HepG2 (cell line): ENCODE results near the gene EHBP1. TPM values are rescaled to one million over a fixed set of nuclear protein-coding genes. Genes with fewer than 3 reads are reported as not detected.

Experiments
- ATAC-seq: fragments of 200-7000 bp; cut with Tn5 transposase; 3 replicates; pipeline ENCODE4 v1.9.1; 2020; ENCODE audit warnings: mild to moderate bottlenecking, moderate library complexity
- BruUV-seq: library from RNA; stranded (reverse); fragments of 400-500 nt; replicated peaks from 2 replicates; lab custom pipeline; 2021; lab: Mats Ljungman, UMichigan
- CTCF ChIA-PET: fragments of 300-600 bp; formaldehyde crosslinking; extraction: SDS; loops from one replicate; lab custom pipeline; 2021; ENCODE audit warnings: low total read pairs, inconsistent platforms, low intra/inter-chr PET ratio; lab: Yijun Ruan, JAX
- POLR2A ChIA-PET: fragments of 350-600 bp; sonication (Branson Sonifier 250); formaldehyde crosslinking; loops from one replicate; lab custom pipeline; 2020; ENCODE audit warnings: antibody characterized with exemption, inconsistent platforms; lab: Yijun Ruan, JAX
- DNase-seq: peaks from one replicate; pipeline ENCODE4 v3.0.0-alpha.2; 2015; ENCODE audit warnings: low spot score
- FAIRE-seq: peaks from 3 replicates; lab custom pipeline; 2011; peaks lifted over from hg19 to GRCh38; lab: Jason Lieb, UNC
- H2AFZ ChIP-seq: one replicate; pipeline ENCODE4 v1.6.1; 2011; ENCODE audit warnings: low read length, inconsistent platforms
- H3K27ac ChIP-seq: fragments of 300-600 bp; 3 replicates; pipeline ENCODE4 v1.8.0; 2011; ENCODE audit warnings: mixed run types, mild to moderate bottlenecking, mixed read lengths, low read length, inconsistent platforms; ENCODE audit not compliant: insufficient read depth; ENCODE audit errors: extremely low read length
- H3K27me3 ChIP-seq, 2 experiments: fragments of 200-600 bp in 1 of 2; 2 replicates in 1 of 2; 3 replicates in 1 of 2; pipeline versions ENCODE4 v1.6.0 to v1.8.0; 2011; ENCODE audit warnings: low read length in 2 of 2, mild to moderate bottlenecking in 2 of 2, moderate library complexity in 2 of 2, inconsistent platforms in 1 of 2; ENCODE audit not compliant: insufficient read depth in 2 of 2, control insufficient read depth in 1 of 2
- H3K36me3 ChIP-seq, 2 experiments: fragments of 200-600 bp in 1 of 2; replicated peaks in 1 of 2; 2 replicates in 1 of 2; 3 replicates in 1 of 2; pipeline versions ENCODE4 v1.5.1 to v1.8.0; 2011; ENCODE audit warnings: low read length in 2 of 2, inconsistent platforms in 1 of 2; ENCODE audit not compliant: insufficient read depth in 2 of 2, control insufficient read depth in 1 of 2
- H3K4me1 ChIP-seq: 2 replicates; pipeline ENCODE4 v1.5.1; 2012; ENCODE audit warnings: low read length, inconsistent platforms; ENCODE audit not compliant: insufficient read depth
- H3K4me2 ChIP-seq: 2 replicates; pipeline ENCODE4 v1.6.0; 2011; ENCODE audit warnings: low read depth, low read length, inconsistent platforms
- H3K4me3 ChIP-seq, 3 experiments: fragments of 200-600 bp in 1 of 3; sonication (generic), shearing (Covaris generic) in 1 of 3; replicated peaks in 1 of 3; 2 replicates each; pipeline ENCODE4 v1.5.1; 2011 to 2016; ENCODE audit warnings: low read length in 3 of 3, inconsistent platforms in 2 of 3, low read depth in 2 of 3, mild to moderate bottlenecking in 2 of 3, control low read depth in 1 of 3, mixed read lengths in 1 of 3; ENCODE audit not compliant: insufficient read depth in 1 of 3
- H3K79me2 ChIP-seq: one replicate; pipeline ENCODE4 v1.6.1; 2011; ENCODE audit warnings: low read length, inconsistent platforms; ENCODE audit not compliant: insufficient read depth
- H3K9ac ChIP-seq: 2 replicates; pipeline ENCODE4 v1.6.0; 2011; ENCODE audit warnings: mild to moderate bottlenecking, low read depth, low read length, inconsistent platforms; ENCODE audit not compliant: insufficient read depth
- H3K9me3 ChIP-seq: 2 replicates; pipeline ENCODE4 v1.5.1; 2012; ENCODE audit warnings: mild to moderate bottlenecking, low read length
- H4K20me1 ChIP-seq: 2 replicates; pipeline ENCODE4 v1.6.0; 2011; ENCODE audit warnings: inconsistent platforms, mild to moderate bottlenecking, low read length, moderate library complexity; ENCODE audit not compliant: insufficient read depth
- ARID3A ChIP-seq: IDR thresholded peaks from 2 replicates; pipeline ENCODE4 v1.6.1; 2012; ENCODE audit warnings: low read depth, low read length, improper control_type of control experiment
- BCL6 ChIP-seq: IDR thresholded peaks from 2 replicates; pipeline ENCODE4 v1.6.1; 2016; ENCODE audit warnings: missing genetic modification reagents, missing compliant biosample characterization
- CEBPB ChIP-seq: IDR thresholded peaks from 2 replicates; pipeline ENCODE4 v1.6.1; 2011; ENCODE audit warnings: low read depth, low read length, improper control_type of control experiment, borderline replicate concordance
- CEBPG ChIP-seq: IDR thresholded peaks from 2 replicates; pipeline ENCODE4 v1.6.1; 2016
- HNF4A ChIP-seq: sonication (generic); formaldehyde crosslinking; IDR thresholded peaks from 2 replicates; pipeline ENCODE4 v1.4.0; 2020; ENCODE audit warnings: missing genetic modification reagents
- POLR2G ChIP-seq: fragments of 200-400 bp; formaldehyde crosslinking; IDR thresholded peaks from 2 replicates; pipeline ENCODE4 v1.6.1; 2018; ENCODE audit warnings: mild to moderate bottlenecking, low read depth, low read length, moderate library complexity
- REPIN1 ChIP-seq: sonication (generic); formaldehyde crosslinking; IDR thresholded peaks from 2 replicates; pipeline ENCODE4 v1.8.0; 2022; ENCODE audit warnings: missing genetic modification reagents, low read depth, mild to moderate bottlenecking, borderline replicate concordance
- WGBS: methylation state at CpG from one replicate; pipeline ENCODE4 v1.1.6; 2017; ENCODE audit warnings: low lambda C conversion rate; 5-methylcytosine and 5-hydroxymethylcytosine counted together
- in situ Hi-C: cut with HindIII; loops from 2 replicates; pipeline ENCODE4 v1.10.0; 2017; ENCODE audit warnings: low pct_unique_long_range_greater_than_20kb; ENCODE audit not compliant: extremely low pct_ligation_motif_present
- intact Hi-C: fragments of 100-400 bp; cut with micrococcal nuclease; formaldehyde crosslinking; loops from one replicate; pipeline ENCODE4 v1.10.0; 2022; ENCODE audit not compliant: unreplicated experiment
- polyA plus RNA-seq, 8 experiments: library from polyadenylated mRNA; depleted of rRNA in 3 of 8; stranded (reverse) in 7 of 8; unstranded in 1 of 8; fragments of >200 nt; fragmentation: Illumina TruSeq in 4 of 8; extraction: Trizol in 4 of 8; gene quantifications; 2 replicates each; pipeline versions ENCODE4 v1.2.1 to v1.2.3, GENCODE V29; 2011 to 2016; ENCODE audit warnings: low read depth in 4 of 8, missing spikeins in 1 of 8, mixed read lengths in 1 of 8; ENCODE audit not compliant: insufficient read depth in 1 of 8
- total RNA-seq, 5 experiments: library from RNA; depleted of rRNA; stranded (reverse); fragments of >200 nt; fragmentation: Illumina TruSeq; extraction: Trizol; gene quantifications; 2 replicates each; pipeline ENCODE4 v1.2.3, GENCODE V29; 2016; ENCODE audit warnings: low read depth in 1 of 5
- TF ChIP-seq, protein P1 (sequence below): sonication (generic); formaldehyde crosslinking; IDR thresholded peaks from 2 replicates; pipeline ENCODE4 v1.5.0; 2020; ENCODE audit warnings: missing genetic modification reagents
- TF ChIP-seq, protein P2 (sequence below): IDR thresholded peaks from 2 replicates; pipeline ENCODE4 v1.6.1; 2016; ENCODE audit warnings: missing biosample characterization, missing genetic modification reagents, low read depth

Gene EHBP1
- total and polyA plus RNA-seq, 2 of the 13 experiments (the other 11 are each of a cell fraction or from before 2014, with no cell fraction given) = 93.5 to 146 TPM

GRCh38 chr2:62741954-62742722 is 36.6 kb downstream of the EHBP1 start:
- Histone ChIP-seq H3K4me1 (peaks cover 95% of the 10 kb centered on the region), H3K9ac (no peak overlapping the region), H3K79me2 (peaks cover 100% of the 10 kb centered on the region), H3K9me3 (no peaks in the 10 kb centered on the region), H3K27me3 (no peaks in the 10 kb centered on the region), H4K20me1 (peaks cover 97% of the 10 kb centered on the region), H3K4me2 (no peak overlapping the region), H3K36me3 (peaks cover 1 to 11% of the 10 kb centered on the region in 2 experiments; a peak in 1 of 5 replicates), H3K27ac (no peak overlapping the region), H2AFZ (no peak overlapping the region), H3K4me3 (no peak overlapping the region)
- in situ Hi-C loops = no loop called here
- FAIRE-seq (no peak), ATAC-seq (peak; percentile 68), DNase-seq (no peak)
- 0 out of 2 replicates have a peak, but pooled peaks have one; percentile 37 for TF ChIP-seq CEBPG (CRISPR knock-in tag)
- TF ChIP-seq, protein P1, sequence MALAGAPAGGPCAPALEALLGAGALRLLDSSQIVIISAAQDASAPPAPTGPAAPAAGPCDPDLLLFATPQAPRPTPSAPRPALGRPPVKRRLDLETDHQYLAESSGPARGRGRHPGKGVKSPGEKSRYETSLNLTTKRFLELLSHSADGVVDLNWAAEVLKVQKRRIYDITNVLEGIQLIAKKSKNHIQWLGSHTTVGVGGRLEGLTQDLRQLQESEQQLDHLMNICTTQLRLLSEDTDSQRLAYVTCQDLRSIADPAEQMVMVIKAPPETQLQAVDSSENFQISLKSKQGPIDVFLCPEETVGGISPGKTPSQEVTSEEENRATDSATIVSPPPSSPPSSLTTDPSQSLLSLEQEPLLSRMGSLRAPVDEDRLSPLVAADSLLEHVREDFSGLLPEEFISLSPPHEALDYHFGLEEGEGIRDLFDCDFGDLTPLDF = no peak
- no peak for TF ChIP-seq REPIN1
- peak; percentile 26; the same call in 1 of the 2 replicates for TF ChIP-seq HNF4A (CRISPR knock-in tag)
- TF ChIP-seq, protein P2, sequence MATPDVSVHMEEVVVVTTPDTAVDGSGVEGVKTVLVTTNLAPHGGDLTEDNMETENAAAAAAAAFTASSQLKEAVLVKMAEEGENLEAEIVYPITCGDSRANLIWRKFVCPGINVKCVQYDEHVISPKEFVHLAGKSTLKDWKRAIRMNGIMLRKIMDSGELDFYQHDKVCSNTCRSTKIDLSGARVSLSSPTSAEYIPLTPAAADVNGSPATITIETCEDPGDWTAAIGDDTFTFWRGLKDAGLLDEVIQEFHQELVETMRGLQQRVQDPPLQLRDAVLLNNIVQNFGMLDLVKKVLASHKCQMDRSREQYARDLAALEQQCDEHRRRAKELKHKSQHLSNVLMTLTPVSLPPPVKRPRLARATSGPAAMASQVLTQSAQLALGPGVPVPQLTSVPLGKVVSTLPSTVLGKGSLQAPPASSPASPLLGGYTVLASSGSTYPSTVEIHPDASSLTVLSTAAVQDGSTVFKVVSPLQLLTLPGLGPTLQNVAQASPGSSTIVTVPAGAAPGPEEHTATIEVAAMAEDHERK (CRISPR knock-in tag) = no peak
- peak; percentile 39; the same call in 1 of the 2 replicates for TF ChIP-seq BCL6 (CRISPR knock-in tag)
- no peak for TF ChIP-seq ARID3A
- peak; percentile 67; the same call in 1 of the 2 replicates for TF ChIP-seq CEBPB
- TF ChIP-seq POLR2G = no peak
- 57% methylated on average over 1 of the region's 1 CpG for WGBS
- BruUV-seq = no TSS peak
- ChIA-PET CTCF (no interaction called here), POLR2A (no interaction called here)
- intact Hi-C loops = no loop called here
